Measurements from ENCODE around the gene SH3PXD2A.

- TF ChIP-seq CTCF (conservative IDR thresholded peaks at IDR 0.05) (no peak), ZFX (IDR thresholded peaks at IDR 0.05) (no peak)
Observed at GRCh38 chr10:103751667-103752290, 103.6 kb downstream of the SH3PXD2A start.

Data from C4-2B (cell line).